HPDE6-E6E7 (cell line): ENCODE measurements around the gene NCOA5.

ENCODE experiments used
- DNase-seq: peaks from one replicate; pipeline ENCODE4 v3.0.0; 2011; ENCODE audit warnings: missing footprints; ENCODE audit errors: extremely low spot score

Gene NCOA5

GRCh38 chr20:46040902-46041535, 48.7 kb downstream of the NCOA5 start:
- peak; percentile 63 for DNase-seq

GRCh38 chr20:46037036-46037435, 52.7 kb downstream of the NCOA5 start:
- DNase-seq = no peak

- DNase-seq = no peak
Observed at GRCh38 chr20:46036370-46036769, 53.4 kb downstream of the NCOA5 start.

GRCh38 chr20:46035713-46036112, 54.0 kb downstream of the NCOA5 start:
- no peak for DNase-seq

GRCh38 chr20:46035253-46035652, 54.5 kb downstream of the NCOA5 start:
- DNase-seq = no peak

GRCh38 chr20:46034039-46034438, 55.7 kb downstream of the NCOA5 start:
- no peak for DNase-seq

GRCh38 chr20:46031701-46032254, 58.0 kb downstream of the NCOA5 start:
- DNase-seq = no peak

GRCh38 chr20:46031014-46031569, 58.7 kb downstream of the NCOA5 start:
- no peak for DNase-seq

GRCh38 chr20:46030284-46031013, 59.3 kb downstream of the NCOA5 start:
- DNase-seq = no peak

GRCh38 chr20:46028772-46029371, 60.9 kb downstream of the NCOA5 start, which contains the start of gene SLC12A5:
Gene SLC12A5, plus strand, starts transcription at chr20:46029215. Its CDS starts 130 bp downstream, at chr20:46029345.
- no peak for DNase-seq

GRCh38 chr20:46028110-46028509, 61.7 kb downstream of the NCOA5 start:
- no peak for DNase-seq

GRCh38 chr20:46027245-46027853, 62.4 kb downstream of the NCOA5 start:
- peak; percentile 73 for DNase-seq

GRCh38 chr20:46025376-46025783, 64.4 kb downstream of the NCOA5 start:
- DNase-seq = no peak

GRCh38 chr20:46023999-46024398, 65.8 kb downstream of the NCOA5 start:
- DNase-seq = no peak

GRCh38 chr20:46023148-46023484, 66.6 kb downstream of the NCOA5 start:
- DNase-seq = no peak

- peak; percentile 58 for DNase-seq
Observed at GRCh38 chr20:46022411-46023147, 67.2 kb downstream of the NCOA5 start.

GRCh38 chr20:46021361-46022359, 68.1 kb downstream of the NCOA5 start:
- DNase-seq = peak; percentile 78

- DNase-seq = no peak
Observed at GRCh38 chr20:46020555-46020954, 69.2 kb downstream of the NCOA5 start.

GRCh38 chr20:46018611-46019010, 71.2 kb downstream of the NCOA5 start:
- DNase-seq = no peak

GRCh38 chr20:46018112-46018511, 71.7 kb downstream of the NCOA5 start:
- DNase-seq = no peak
